SK-N-MC (cell line): Measurements from ENCODE around the gene WDR27.

ENCODE experiments used
- EZH2 ChIP-seq: fragments of 200-600 bp; sonication (generic); IDR thresholded peaks from one replicate; pipeline ENCODE4 v1.6.1; 2017; ENCODE audit warnings: antibody characterized with exemption
- FOXP2 ChIP-seq: optimal IDR thresholded peaks from 2 replicates; pipeline ENCODE3; 2011; ENCODE audit warnings: mild to moderate bottlenecking, moderate library complexity; ENCODE audit not compliant: insufficient read depth; ENCODE audit errors: extremely low read length, control extremely low read depth
- POLR2AphosphoS5 ChIP-seq: IDR thresholded peaks from 2 replicates; pipeline ENCODE4 v1.6.1; 2012; ENCODE audit warnings: mild to moderate bottlenecking, low read depth, low read length, borderline replicate concordance

DNA sequence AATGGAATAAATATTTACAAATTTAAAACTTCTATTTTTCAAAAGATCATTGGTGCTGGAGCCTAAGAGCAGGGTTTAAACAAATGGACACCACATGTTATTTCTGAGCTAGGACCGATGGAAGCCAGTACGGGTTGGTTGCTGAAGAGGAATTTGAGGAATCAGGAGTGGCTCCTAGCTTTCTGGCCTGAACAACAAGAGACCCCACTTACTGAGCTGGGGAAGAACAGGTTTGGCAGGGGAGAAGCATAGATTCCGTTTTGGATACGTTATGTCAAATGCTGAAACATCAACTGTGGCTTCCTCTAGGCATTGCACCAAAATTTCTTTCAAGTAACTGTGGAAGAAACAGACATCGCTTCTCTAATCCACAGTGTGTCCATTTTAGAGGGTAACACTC, 6.7 kb downstream of the WDR27 start:
- TF ChIP-seq EZH2 (no peak), POLR2AphosphoS5 (no peak), FOXP2 (no peak)
